ENCODE results near the gene MAP1S. TPM values are rescaled to one million over a fixed set of nuclear protein-coding genes. Genes with fewer than 3 reads are reported as not detected.

The MAP1S gene
- total RNA-seq, 1 donor, result 52.2 TPM

Other genes with a start within 250 kb of the MAP1S start
- 27.5 TPM for gene SLC27A1, start 249.0 kb upstream of the MAP1S start, total RNA-seq
- 105 TPM for gene PGLS, start 207.8 kb upstream of the MAP1S start, total RNA-seq
- 77.0 TPM for gene COLGALT1, start 163.8 kb upstream of the MAP1S start, total RNA-seq
- under 0.01 TPM for gene UNC13A, start 31.1 kb upstream of the MAP1S start, total RNA-seq
- 41.7 TPM for gene FCHO1, start 32.0 kb downstream of the MAP1S start, total RNA-seq
- 0.54 TPM for gene B3GNT3, start 75.7 kb downstream of the MAP1S start, total RNA-seq
- 0.81 TPM for gene INSL3, start 102.0 kb downstream of the MAP1S start, total RNA-seq
- 127 TPM for gene JAK3, start 128.5 kb downstream of the MAP1S start, total RNA-seq
- 2,881 TPM for gene RPL18A, start 140.4 kb downstream of the MAP1S start, total RNA-seq
- gene SLC5A5, start 152.5 kb downstream of the MAP1S start, total RNA-seq, result 1.3 TPM
- 22.9 TPM for gene CCDC124, start 213.5 kb downstream of the MAP1S start, total RNA-seq
- gene KCNN1, start 247.6 kb downstream of the MAP1S start, total RNA-seq, result under 0.01 TPM

Measured in hematopoietic multipotent progenitor cell (in vitro differentiated cells).